Stimulated activated effector memory CD8-positive, alpha-beta T cell treated with anti-CD3 and anti-CD28 coated beads, Interleukin-12 subunit alpha, Interleukin-12 subunit beta, amount 100 ng/mL, for 72 hours (primary cell): ENCODE data around the gene ATP8B3.

Source experiments
- ATAC-seq: fragments of 150-1000 bp; cut with Tn5 transposase; 2 replicates; pipeline ENCODE4 v1.10.0; 2021
- DNase-seq, 2 donors: peaks; one replicate each; pipeline ENCODE4 v3.0.0; 2021 to 2022; ENCODE audit warnings: low spot score in 2 of 2
- H3K27ac Mint-ChIP-seq: one replicate; pipeline ENCODE4 v1.8.0; 2022; ENCODE audit warnings: mild to moderate bottlenecking, mixed read lengths
- H3K36me3 Mint-ChIP-seq: one replicate; pipeline ENCODE4 v1.8.0; 2022; ENCODE audit warnings: mild to moderate bottlenecking, mixed read lengths
- H3K4me1 Mint-ChIP-seq: one replicate; pipeline ENCODE4 v1.8.0; 2022; ENCODE audit warnings: mixed read lengths
- H3K4me3 Mint-ChIP-seq: one replicate; pipeline ENCODE4 v1.8.0; 2022; ENCODE audit warnings: mild to moderate bottlenecking, mixed read lengths
- H3K9me3 Mint-ChIP-seq: one replicate; pipeline ENCODE4 v1.8.0; 2022; ENCODE audit warnings: mixed read lengths

Gene ATP8B3

GRCh38 chr19:1854542-1855039, 42.5 kb upstream of the ATP8B3 start:
- H3K27ac Mint-ChIP-seq = peak overlapping the region; percentile 85
- no peak for DNase-seq
- H3K36me3 Mint-ChIP-seq = peaks cover 8% of the 10 kb centered on the region
- H3K4me3 Mint-ChIP-seq = peak overlapping the region; percentile 93
- no peak for ATAC-seq
- H3K9me3 Mint-ChIP-seq = no peaks in the 10 kb centered on the region
- peaks cover 53% of the 10 kb centered on the region for H3K4me1 Mint-ChIP-seq

GRCh38 chr19:1854039-1854541, 42.0 kb upstream of the ATP8B3 start:
- H3K36me3 Mint-ChIP-seq = peaks cover 8% of the 10 kb centered on the region

GRCh38 chr19:1853295-1854038, 41.4 kb upstream of the ATP8B3 start:
- H3K27ac Mint-ChIP-seq = peak overlapping the region; percentile 75
- ATAC-seq (peak; percentile 45), DNase-seq (peak; percentile 88 to 96)
- H3K9me3 Mint-ChIP-seq = no peaks in the 10 kb centered on the region
- H3K4me3 Mint-ChIP-seq = peak overlapping the region; percentile 52
- H3K4me1 Mint-ChIP-seq = peaks cover 42% of the 10 kb centered on the region
- H3K36me3 Mint-ChIP-seq = peaks cover 8% of the 10 kb centered on the region

More at GRCh38 chr19:1854039-1854541, 42.0 kb upstream of the ATP8B3 start:
- no peak for DNase-seq
- no peak overlapping the region for H3K27ac Mint-ChIP-seq
- ATAC-seq = no peak
- peaks cover 48% of the 10 kb centered on the region for H3K4me1 Mint-ChIP-seq
- H3K9me3 Mint-ChIP-seq = no peaks in the 10 kb centered on the region
- H3K4me3 Mint-ChIP-seq = no peak overlapping the region

GRCh38 chr19:1852581-1853128, 40.6 kb upstream of the ATP8B3 start:
- H3K27ac Mint-ChIP-seq = peak overlapping the region; percentile 75
- no peak for ATAC-seq
- no peaks in the 10 kb centered on the region for H3K9me3 Mint-ChIP-seq
- H3K36me3 Mint-ChIP-seq = peaks cover 12% of the 10 kb centered on the region
- H3K4me1 Mint-ChIP-seq = peaks cover 40% of the 10 kb centered on the region
- peak overlapping the region; percentile 52 for H3K4me3 Mint-ChIP-seq
- DNase-seq = no peak

- DNase-seq (no peak), ATAC-seq (no peak)
- Mint-ChIP-seq H3K4me1 (peaks cover 47% of the 10 kb centered on the region), H3K9me3 (no peaks in the 10 kb centered on the region), H3K36me3 (peaks cover 20% of the 10 kb centered on the region), H3K27ac (no peak overlapping the region), H3K4me3 (no peak overlapping the region)
Observed at GRCh38 chr19:1851654-1852580, 39.8 kb upstream of the ATP8B3 start.

- no peak for DNase-seq
- ATAC-seq = no peak
- Mint-ChIP-seq H3K9me3 (no peaks in the 10 kb centered on the region), H3K4me1 (peaks cover 52% of the 10 kb centered on the region), H3K27ac (peak overlapping the region; percentile 92), H3K36me3 (peaks cover 24% of the 10 kb centered on the region), H3K4me3 (no peak overlapping the region)
Observed at GRCh38 chr19:1850809-1851653, 39.0 kb upstream of the ATP8B3 start.

GRCh38 chr19:1849886-1850398, 37.9 kb upstream of the ATP8B3 start:
- no peak for ATAC-seq
- peaks cover 48% of the 10 kb centered on the region for H3K4me1 Mint-ChIP-seq
- DNase-seq = no peak
- H3K4me3 Mint-ChIP-seq = no peak overlapping the region
- peaks cover 34% of the 10 kb centered on the region for H3K36me3 Mint-ChIP-seq
- H3K27ac Mint-ChIP-seq = peak overlapping the region; percentile 92
- H3K9me3 Mint-ChIP-seq = no peaks in the 10 kb centered on the region

GRCh38 chr19:1849132-1849474, 37.0 kb upstream of the ATP8B3 start:
- H3K36me3 Mint-ChIP-seq = peaks cover 43% of the 10 kb centered on the region
- peak overlapping the region; percentile 97 for H3K27ac Mint-ChIP-seq
- DNase-seq (no peak), ATAC-seq (no peak)
- peaks cover 54% of the 10 kb centered on the region for H3K4me1 Mint-ChIP-seq
- H3K9me3 Mint-ChIP-seq = no peaks in the 10 kb centered on the region
- peak overlapping the region; percentile 86 for H3K4me3 Mint-ChIP-seq

GRCh38 chr19:1848399-1849131, 36.5 kb upstream of the ATP8B3 start, which contains the start of gene REXO1:
Gene REXO1, minus strand, starts transcription at chr19:1848483. Its CDS starts 125 bp downstream, at chr19:1848358.
- Mint-ChIP-seq H3K27ac (peak within 1 kb of the TSS; percentile 97), H3K9me3 (no peaks in the 10 kb centered on the region), H3K4me3 (peak within 1 kb of the TSS; percentile 86), H3K4me1 (peaks cover 58% of the 10 kb centered on the region), H3K36me3 (peaks cover 44% of the 10 kb centered on the region)
- DNase-seq = peak; percentile 99
- peak; percentile 86 for ATAC-seq

GRCh38 chr19:1847684-1848398, 35.8 kb upstream of the ATP8B3 start:
- Mint-ChIP-seq H3K4me1 (peaks cover 54% of the 10 kb centered on the region), H3K27ac (peak overlapping the region; percentile 97), H3K36me3 (peaks cover 38% of the 10 kb centered on the region), H3K9me3 (no peaks in the 10 kb centered on the region), H3K4me3 (peak overlapping the region; percentile 86)
- ATAC-seq (peak; percentile 52), DNase-seq (no peak)

- Mint-ChIP-seq H3K9me3 (no peaks in the 10 kb centered on the region), H3K4me3 (peak overlapping the region; percentile 86), H3K27ac (peak overlapping the region; percentile 97), H3K4me1 (peaks cover 54% of the 10 kb centered on the region), H3K36me3 (peaks cover 38% of the 10 kb centered on the region)
- no peak for DNase-seq
- no peak for ATAC-seq
Observed at GRCh38 chr19:1847348-1847683, 35.2 kb upstream of the ATP8B3 start.

- DNase-seq = no peak
- peaks cover 54% of the 10 kb centered on the region for H3K4me1 Mint-ChIP-seq
- no peak for ATAC-seq
- peak overlapping the region; percentile 97 for H3K27ac Mint-ChIP-seq
- H3K9me3 Mint-ChIP-seq = no peaks in the 10 kb centered on the region
- H3K4me3 Mint-ChIP-seq = peak overlapping the region; percentile 86
- peaks cover 38% of the 10 kb centered on the region for H3K36me3 Mint-ChIP-seq
Observed at GRCh38 chr19:1846517-1847204, 34.6 kb upstream of the ATP8B3 start.

- peaks cover 58% of the 10 kb centered on the region for H3K4me1 Mint-ChIP-seq
- no peak for ATAC-seq
- peak overlapping the region; percentile 86 for H3K4me3 Mint-ChIP-seq
- peaks cover 45% of the 10 kb centered on the region for H3K36me3 Mint-ChIP-seq
- no peak for DNase-seq
- H3K27ac Mint-ChIP-seq = peak overlapping the region; percentile 97
- no peaks in the 10 kb centered on the region for H3K9me3 Mint-ChIP-seq
Observed at GRCh38 chr19:1845642-1846041, 33.6 kb upstream of the ATP8B3 start.
